ENCODE measurements around the gene CERS2.

GRCh38 chr1:150997126-150997872 is 22.7 kb upstream of the CERS2 start:
- TF ChIP-seq CTCF (IDR thresholded peaks at IDR 0.05) (no peak), POLR2A (IDR thresholded peaks at IDR 0.05) (no peak)

Measured in esophagus squamous epithelium (tissue), 4 donors.